ENCODE data around the gene GRM2. TPM values are rescaled to one million over a fixed set of nuclear protein-coding genes. Genes with fewer than 3 reads are reported as not detected.

GRM2 gene
- total RNA-seq, 1 experiment from 2014 or later: 0.57 TPM

GRCh38 chr3:51700403-51700802 is 6.5 kb upstream of the GRM2 start:
- CTCF ChIA-PET: no interaction called here
- Mint-ChIP-seq H3K27me3 (ENCODE audit: unreplicated experiment) (no peaks in the 10 kb centered on the region), H3K4me1 (ENCODE audit: low read depth, unreplicated experiment) (no peaks in the 10 kb centered on the region), H3K4me3 (ENCODE audit: low read depth, unreplicated experiment) (no peak overlapping the region), H3K9me3 (ENCODE audit: low read depth, unreplicated experiment) (no peaks in the 10 kb centered on the region), H3K36me3 (ENCODE audit: insufficient read depth, unreplicated experiment) (no peaks in the 10 kb centered on the region), H3K27ac (ENCODE audit: unreplicated experiment) (no peak overlapping the region)
- no peak for TF ChIP-seq CTCF (IDR thresholded peaks at IDR 0.05; ENCODE audit: unreplicated experiment)
- BruUV-seq (replicated peaks): no TSS peak
- intact Hi-C loops (cut with micrococcal nuclease; ENCODE audit: unreplicated experiment): no loop called here
- no peak for DNase-seq

GRCh38 chr3:51702156-51702555 is 4.7 kb upstream of the GRM2 start:
- intact Hi-C loops (cut with micrococcal nuclease; ENCODE audit: unreplicated experiment): no loop called here
- BruUV-seq (replicated peaks): no TSS peak
- no peaks in the 10 kb centered on the region for H3K4me1 Mint-ChIP-seq (ENCODE audit: low read depth, unreplicated experiment)
- no peaks in the 10 kb centered on the region for H3K9me3 Mint-ChIP-seq (ENCODE audit: low read depth, unreplicated experiment)
- no peaks in the 10 kb centered on the region for H3K36me3 Mint-ChIP-seq (ENCODE audit: insufficient read depth, unreplicated experiment)
- no peak for DNase-seq
- H3K4me3 Mint-ChIP-seq (ENCODE audit: low read depth, unreplicated experiment): no peak overlapping the region
- no peak for TF ChIP-seq CTCF (IDR thresholded peaks at IDR 0.05; ENCODE audit: unreplicated experiment)
- CTCF ChIA-PET: interaction anchor here (0.6 kb wide), 1 partner anchor 432 kb away, joined by 5 read pairs; no protein-coding TSS in a partner anchor
- H3K27me3 Mint-ChIP-seq (ENCODE audit: unreplicated experiment): no peaks in the 10 kb centered on the region
- H3K27ac Mint-ChIP-seq (ENCODE audit: unreplicated experiment): no peak overlapping the region

- intact Hi-C loops (cut with micrococcal nuclease; ENCODE audit: unreplicated experiment): no loop called here
- H3K9me3 Mint-ChIP-seq (ENCODE audit: low read depth, unreplicated experiment): no peaks in the 10 kb centered on the region
- H3K4me1 Mint-ChIP-seq (ENCODE audit: low read depth, unreplicated experiment): no peaks in the 10 kb centered on the region
- H3K27me3 Mint-ChIP-seq (ENCODE audit: unreplicated experiment): no peaks in the 10 kb centered on the region
- H3K4me3 Mint-ChIP-seq (ENCODE audit: low read depth, unreplicated experiment): no peak overlapping the region
- CTCF ChIA-PET: no interaction called here
- DNase-seq: no peak
- no peak overlapping the region for H3K27ac Mint-ChIP-seq (ENCODE audit: unreplicated experiment)
- TF ChIP-seq CTCF (IDR thresholded peaks at IDR 0.05; ENCODE audit: unreplicated experiment): no peak
- H3K36me3 Mint-ChIP-seq (ENCODE audit: insufficient read depth, unreplicated experiment): no peaks in the 10 kb centered on the region
- no TSS peak for BruUV-seq (replicated peaks)
Measured at GRCh38 chr3:51703068-51703760, 3.7 kb upstream of the GRM2 start.

- no peak for DNase-seq
- Mint-ChIP-seq H3K27me3 (ENCODE audit: unreplicated experiment) (no peaks in the 10 kb centered on the region), H3K9me3 (ENCODE audit: low read depth, unreplicated experiment) (no peaks in the 10 kb centered on the region), H3K4me1 (ENCODE audit: low read depth, unreplicated experiment) (no peaks in the 10 kb centered on the region), H3K27ac (ENCODE audit: unreplicated experiment) (no peak overlapping the region), H3K36me3 (ENCODE audit: insufficient read depth, unreplicated experiment) (no peaks in the 10 kb centered on the region), H3K4me3 (ENCODE audit: low read depth, unreplicated experiment) (no peak overlapping the region)
- BruUV-seq (replicated peaks): no TSS peak
- TF ChIP-seq CTCF (IDR thresholded peaks at IDR 0.05; ENCODE audit: unreplicated experiment): no peak
- CTCF ChIA-PET: interaction anchor here (0.6 to 0.7 kb wide), 2 partner anchors 690 to 1605 kb away, joined by 3 to 4 read pairs; no protein-coding TSS in a partner anchor
- intact Hi-C loops (cut with micrococcal nuclease; ENCODE audit: unreplicated experiment): no loop called here
Measured at GRCh38 chr3:51703761-51704510, 2.9 kb upstream of the GRM2 start.

All from Calu3 (cell line).